ENCODE data around the gene SNRNP35. TPM values are rescaled to one million over a fixed set of nuclear protein-coding genes. Genes with fewer than 3 reads are reported as not detected.

SNRNP35 gene
- total and polyA plus RNA-seq, 4 donors: 9.0 to 13.3 (median 11.1) TPM

- TF ChIP-seq ZBTB33 (IDR thresholded peaks at IDR 0.05) (no peak), YY1 (IDR thresholded peaks at IDR 0.05) (no peak), ATF3 (IDR thresholded peaks at IDR 0.05) (no peak), HNF4G (IDR thresholded peaks at IDR 0.05) (no peak)
- TF ChIP-seq, protein P1, sequence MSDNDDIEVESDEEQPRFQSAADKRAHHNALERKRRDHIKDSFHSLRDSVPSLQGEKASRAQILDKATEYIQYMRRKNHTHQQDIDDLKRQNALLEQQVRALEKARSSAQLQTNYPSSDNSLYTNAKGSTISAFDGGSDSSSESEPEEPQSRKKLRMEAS (IDR thresholded peaks at IDR 0.05): no peak
These were observed 27.8 kb downstream of the SNRNP35 start (continued) for GRCh38 chr12:123485756-123486155.

DNA sequence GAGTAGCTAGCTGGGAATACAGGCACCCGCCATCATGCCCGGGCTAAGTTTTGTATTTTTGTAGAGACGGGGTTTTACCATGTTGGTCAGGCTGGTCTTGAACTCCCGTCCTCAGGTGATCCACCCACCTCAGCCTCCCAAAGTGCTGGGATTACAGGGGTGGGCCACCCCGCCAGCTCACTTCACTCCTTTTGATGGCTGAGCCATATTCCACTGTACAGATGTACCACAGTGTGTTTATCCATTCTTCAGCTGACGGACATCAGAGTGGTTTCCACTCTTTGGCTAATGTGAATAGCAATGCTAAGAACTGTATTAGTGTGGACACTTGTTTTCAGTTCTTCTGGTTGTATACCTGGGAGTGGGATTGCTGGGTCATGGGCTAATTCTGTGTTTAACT, 29.5 kb downstream of the SNRNP35 start:
- peaks cover 0 to 2% (median 0%) of the 10 kb centered on the region in 4 donors for H3K36me3 ChIP-seq (ENCODE audit: control insufficient read depth in 4 of 4, insufficient read depth in 3 of 4, low read depth in 1 of 4, low read length in 3 of 4)
- no peak overlapping the region for H3K27ac ChIP-seq (ENCODE audit: low read depth in 1 of 2, low read length in 2 of 2)
- H3K9me3 ChIP-seq (ENCODE audit: control insufficient read depth in 4 of 4, low read length in 3 of 4): no peaks in the 10 kb centered on the region
- no peak overlapping the region for H3K9ac ChIP-seq (ENCODE audit: low read depth in 1 of 2, low read length in 2 of 2)
- WGBS: over 99% methylated on average over 6 of the region's 6 CpGs
- no peak for TF ChIP-seq ATF3 (IDR thresholded peaks at IDR 0.05)
- no peak for TF ChIP-seq NR2F2 (IDR thresholded peaks at IDR 0.05)
- TF ChIP-seq RAD21 (IDR thresholded peaks at IDR 0.05): no peak
- TF ChIP-seq, protein P1 (IDR thresholded peaks at IDR 0.05): no peak
- no peak for TF ChIP-seq GABPA (IDR thresholded peaks at IDR 0.05 in 1 of 2, conservative IDR thresholded peaks at IDR 0.05 in 1 of 2)
- no peak for TF ChIP-seq HNF4G (IDR thresholded peaks at IDR 0.05)
- no peak for TF ChIP-seq REST (IDR thresholded peaks at IDR 0.05)
- no peak for TF ChIP-seq SP1 (IDR thresholded peaks at IDR 0.05)
- TF ChIP-seq ZBTB33 (IDR thresholded peaks at IDR 0.05): no peak
- no peak for TF ChIP-seq YY1 (IDR thresholded peaks at IDR 0.05)
- TF ChIP-seq JUND (IDR thresholded peaks at IDR 0.05): no peak
- TF ChIP-seq RXRA (IDR thresholded peaks at IDR 0.05): no peak
- TF ChIP-seq HNF4A (conservative IDR thresholded peaks at IDR 0.05): no peak
- TF ChIP-seq FOXA2 (IDR thresholded peaks at IDR 0.05): no peak
- TF ChIP-seq, protein P2, sequence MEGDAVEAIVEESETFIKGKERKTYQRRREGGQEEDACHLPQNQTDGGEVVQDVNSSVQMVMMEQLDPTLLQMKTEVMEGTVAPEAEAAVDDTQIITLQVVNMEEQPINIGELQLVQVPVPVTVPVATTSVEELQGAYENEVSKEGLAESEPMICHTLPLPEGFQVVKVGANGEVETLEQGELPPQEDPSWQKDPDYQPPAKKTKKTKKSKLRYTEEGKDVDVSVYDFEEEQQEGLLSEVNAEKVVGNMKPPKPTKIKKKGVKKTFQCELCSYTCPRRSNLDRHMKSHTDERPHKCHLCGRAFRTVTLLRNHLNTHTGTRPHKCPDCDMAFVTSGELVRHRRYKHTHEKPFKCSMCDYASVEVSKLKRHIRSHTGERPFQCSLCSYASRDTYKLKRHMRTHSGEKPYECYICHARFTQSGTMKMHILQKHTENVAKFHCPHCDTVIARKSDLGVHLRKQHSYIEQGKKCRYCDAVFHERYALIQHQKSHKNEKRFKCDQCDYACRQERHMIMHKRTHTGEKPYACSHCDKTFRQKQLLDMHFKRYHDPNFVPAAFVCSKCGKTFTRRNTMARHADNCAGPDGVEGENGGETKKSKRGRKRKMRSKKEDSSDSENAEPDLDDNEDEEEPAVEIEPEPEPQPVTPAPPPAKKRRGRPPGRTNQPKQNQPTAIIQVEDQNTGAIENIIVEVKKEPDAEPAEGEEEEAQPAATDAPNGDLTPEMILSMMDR (IDR thresholded peaks at IDR 0.05; ENCODE audit: low read depth, low read length, missing input control): no peak
- TF ChIP-seq EGR1 (IDR thresholded peaks at IDR 0.05; ENCODE audit: low read depth in 2 of 2): no peak
- no peak for DNase-seq (ENCODE audit: low spot score)
- no peaks in the 10 kb centered on the region for H3K4me1 ChIP-seq (ENCODE audit: control insufficient read depth in 4 of 4, insufficient read depth in 4 of 4, low read length in 3 of 4)
- no peak overlapping the region for H3K4me3 ChIP-seq (ENCODE audit: low read depth in 1 of 3, low read length in 3 of 3)
- no peaks in the 10 kb centered on the region for H3K27me3 ChIP-seq (ENCODE audit: control insufficient read depth in 4 of 4, insufficient read depth in 4 of 4, low read length in 3 of 4)
